ENCODE data around the gene MRPL22.
"Not testable (repeated sequence)": the region's sequence is repeated elsewhere in the genome, so short reads cannot be mapped to it uniquely, and the experiment has no call there.

The MRPL22 gene

DNA sequence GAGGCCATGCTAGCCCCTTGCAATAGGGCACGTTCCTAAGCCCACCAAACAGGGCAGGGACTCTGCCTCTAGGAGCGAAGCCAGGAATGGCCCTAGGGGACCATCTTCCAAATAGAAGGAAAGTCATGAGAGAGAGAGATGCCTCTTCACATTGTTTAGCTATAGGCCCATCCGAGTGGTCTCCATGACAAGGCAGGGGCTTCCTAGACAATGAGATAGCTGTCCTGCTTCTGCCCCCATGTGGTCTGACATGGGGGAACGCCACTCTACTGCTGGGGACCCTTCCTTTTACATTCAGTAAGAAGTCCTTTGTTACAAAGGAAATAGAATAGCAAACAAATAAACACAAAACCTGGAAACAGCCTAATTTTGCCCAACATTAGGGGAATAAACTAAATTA lies 54.8 kb downstream of the MRPL22 start:
- DNase-seq (ENCODE audit: low spot score): peak; percentile 46

DNA sequence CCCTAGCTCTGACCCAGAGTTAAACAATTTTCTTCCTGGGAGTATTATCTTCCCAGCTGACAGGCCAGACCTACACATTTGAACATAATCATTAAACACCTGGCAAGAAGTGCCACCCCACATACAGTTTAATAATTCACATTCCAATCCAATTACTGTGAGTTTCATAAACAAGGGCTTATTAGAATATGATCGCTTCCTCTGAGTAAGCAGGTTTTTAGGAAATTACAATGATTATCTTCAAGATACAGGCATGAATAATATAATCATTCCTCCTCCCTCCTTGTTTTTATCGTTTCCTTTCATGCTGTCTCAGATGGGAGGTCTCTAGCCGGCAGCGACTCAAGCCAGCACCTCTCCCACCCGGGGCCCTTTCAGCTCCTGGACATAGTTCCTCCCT lies 56.9 kb downstream of the MRPL22 start:
- DNase-seq (ENCODE audit: low spot score): no peak

DNA sequence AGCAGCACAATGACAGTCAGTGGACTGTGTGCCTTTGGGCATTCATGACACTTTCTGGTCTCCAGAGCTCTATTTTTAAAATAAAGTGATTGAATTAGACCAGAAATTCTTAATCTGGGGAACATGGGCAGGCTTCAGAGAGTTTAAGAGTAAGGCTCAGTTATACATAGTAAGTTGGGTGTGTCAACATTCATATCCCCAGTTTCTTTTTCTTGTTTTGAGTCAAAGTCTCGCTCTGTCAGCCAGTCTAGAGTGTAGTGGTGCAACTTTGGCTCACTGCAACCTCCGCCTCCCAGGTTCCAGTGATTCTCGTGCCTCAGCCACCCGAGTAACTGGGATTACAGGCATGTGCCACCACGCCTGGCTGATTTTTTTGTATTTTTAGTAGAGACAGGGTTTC lies 59.0 kb downstream of the MRPL22 start:
- DNase-seq (ENCODE audit: low spot score): no peak

DNA sequence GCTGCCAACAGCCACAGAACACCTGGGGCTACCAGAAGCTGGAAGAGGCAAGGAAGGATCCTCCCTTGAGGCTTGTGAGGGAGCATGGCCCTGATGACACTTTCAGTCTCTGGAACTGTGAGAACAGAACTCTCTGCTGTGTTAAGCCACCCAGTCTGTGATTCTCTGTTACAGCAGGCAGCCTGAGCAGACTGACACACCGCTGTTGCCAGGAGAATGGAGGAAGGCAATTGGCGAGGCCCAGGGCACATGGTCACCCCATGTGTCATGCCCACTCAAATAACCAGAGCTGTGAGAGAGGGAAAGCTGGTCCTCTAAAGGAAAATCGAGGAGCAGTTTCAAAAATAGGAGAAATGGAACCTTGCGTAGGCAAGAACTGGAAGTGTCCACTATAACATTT lies 60.6 kb downstream of the MRPL22 start:
- no peak for DNase-seq (ENCODE audit: low spot score)

DNA sequence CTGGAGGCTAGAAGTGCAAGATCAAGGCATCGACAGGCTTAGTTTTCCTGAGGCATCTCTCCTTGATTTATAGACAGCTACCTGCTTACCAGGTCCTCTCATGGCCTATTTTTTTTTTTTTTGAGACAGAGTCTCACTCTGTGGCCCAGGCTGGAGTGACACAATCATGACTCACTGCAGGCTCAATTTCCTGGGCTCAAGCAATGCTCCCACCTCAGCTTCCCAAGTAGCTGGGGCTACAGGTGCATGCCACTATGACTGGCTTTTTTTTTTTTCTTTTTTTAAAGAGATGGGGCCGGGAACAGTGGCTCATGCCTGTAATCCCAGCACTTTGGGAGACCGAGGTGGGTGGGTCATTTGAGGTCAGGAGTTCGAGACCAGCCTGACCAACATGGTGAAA lies 61.8 kb downstream of the MRPL22 start:
- DNase-seq (ENCODE audit: low spot score): not testable (repeated sequence)

DNA sequence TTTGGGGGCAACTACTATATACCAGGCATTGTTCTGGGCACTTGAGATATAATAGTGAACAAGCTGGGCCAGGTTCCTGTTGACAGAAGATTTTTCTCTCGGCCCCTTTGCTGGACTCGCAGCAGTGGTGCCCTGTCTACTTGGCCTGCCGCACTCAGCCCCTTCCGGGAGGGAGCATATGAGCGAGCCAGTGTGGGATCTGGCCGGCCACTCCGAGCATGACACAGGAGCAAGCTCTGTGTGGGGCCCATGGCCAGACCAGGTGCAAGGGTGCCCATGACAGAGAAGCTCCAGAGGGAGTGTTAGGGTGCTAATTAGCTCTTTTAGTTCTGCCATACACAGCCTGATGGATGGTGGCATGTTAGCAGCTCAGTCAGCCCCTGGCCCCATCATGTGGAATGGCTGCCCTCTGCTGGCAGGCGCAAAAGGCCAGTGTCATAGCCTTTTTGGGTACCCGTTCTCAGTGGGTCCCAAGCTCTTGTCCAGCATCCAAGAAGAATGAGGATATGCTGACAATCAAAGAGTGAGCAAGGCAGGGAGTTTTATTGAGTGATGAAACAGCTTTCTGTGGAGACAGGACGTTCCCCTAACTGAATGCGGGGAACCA lies 63.4 kb downstream of the MRPL22 start:
- DNase-seq (ENCODE audit: low spot score): no peak

DNA sequence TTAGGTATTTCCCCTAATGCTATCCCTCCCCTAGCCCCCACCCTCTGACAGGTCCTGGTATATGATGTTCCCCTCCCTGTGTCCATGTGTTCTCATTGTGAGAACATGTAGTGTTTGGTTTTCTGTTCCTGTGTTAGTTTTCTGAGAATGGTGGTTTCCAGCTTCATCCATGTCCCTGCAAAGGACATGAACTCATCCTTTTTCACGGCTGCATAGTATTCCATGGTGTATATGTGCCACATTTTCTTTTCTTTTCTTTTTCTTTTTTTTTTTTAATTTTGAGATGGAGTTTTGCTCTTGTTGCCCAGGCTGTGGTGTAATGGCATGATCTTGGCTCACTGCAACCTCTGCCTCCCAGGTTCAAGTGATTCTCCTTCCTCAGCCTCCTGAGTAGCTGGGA lies 65.4 kb downstream of the MRPL22 start:
- DNase-seq (ENCODE audit: low spot score): not testable (repeated sequence)

DNA sequence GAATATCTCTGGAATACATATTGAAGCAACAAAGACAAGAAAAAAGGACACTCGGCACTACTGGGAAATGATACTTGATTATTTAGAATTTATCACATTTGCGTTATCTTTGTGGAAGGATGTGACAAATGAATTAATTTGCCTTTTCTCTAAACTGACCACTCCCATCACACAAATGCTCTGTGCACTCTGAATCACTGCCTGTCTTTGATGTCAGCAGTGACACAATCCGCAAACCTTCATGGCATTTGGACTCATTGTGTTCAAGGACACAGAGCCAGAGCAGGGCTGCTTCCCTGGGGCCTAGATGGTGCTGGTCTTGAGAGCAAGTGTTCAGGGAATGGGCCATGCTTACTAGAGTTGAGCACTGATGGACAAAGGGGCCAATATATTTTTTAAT lies 67.8 kb downstream of the MRPL22 start:
- no peak for DNase-seq (ENCODE audit: low spot score)

DNA sequence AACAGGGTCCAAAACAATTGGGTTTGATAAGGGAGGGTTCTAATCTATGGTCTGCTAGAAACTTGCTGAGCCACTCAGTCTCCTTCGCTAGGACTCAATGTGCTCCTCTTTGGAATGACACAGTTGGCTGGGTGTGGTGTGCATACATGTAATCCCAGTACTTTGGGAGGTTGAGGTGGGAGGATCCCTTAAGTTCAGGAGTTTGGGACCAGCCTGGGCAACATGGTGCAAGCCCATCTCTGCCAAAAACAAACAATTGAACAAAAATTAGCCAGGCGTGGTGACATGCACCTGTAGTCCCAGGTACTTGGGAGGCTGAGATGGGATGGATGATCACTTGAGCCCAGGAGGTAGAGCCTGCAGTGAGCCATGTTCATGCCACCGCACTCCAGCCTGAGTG lies 70.0 kb downstream of the MRPL22 start:
- no peak for DNase-seq (ENCODE audit: low spot score)

DNA sequence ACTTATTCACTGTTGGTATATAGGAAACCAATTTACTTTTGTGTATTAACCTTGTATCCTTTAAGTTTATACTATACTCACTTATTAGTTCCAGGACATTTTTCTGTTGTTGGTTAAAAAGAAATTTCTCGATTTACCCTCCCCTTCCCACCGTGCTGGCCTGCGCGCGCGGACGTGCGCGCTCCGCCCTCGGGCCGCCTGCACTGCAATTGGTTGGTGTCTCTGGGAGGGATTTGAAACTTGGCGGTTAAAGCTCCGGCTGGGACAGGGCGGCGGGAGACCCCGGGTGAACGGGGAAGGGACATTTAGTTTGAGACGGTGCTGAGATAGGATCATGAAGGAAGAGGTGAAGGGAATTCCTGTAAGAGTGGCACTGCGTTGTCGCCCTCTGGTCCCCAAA lies 72.7 kb downstream of the MRPL22 start, which contains the start of gene KIF4B:
TSS of gene KIF4B (plus strand) at position 230 of the 400 bp plus-strand sequence. CDS start at position 335, 105 bp downstream.
- DNase-seq (ENCODE audit: low spot score): no peak

DNA sequence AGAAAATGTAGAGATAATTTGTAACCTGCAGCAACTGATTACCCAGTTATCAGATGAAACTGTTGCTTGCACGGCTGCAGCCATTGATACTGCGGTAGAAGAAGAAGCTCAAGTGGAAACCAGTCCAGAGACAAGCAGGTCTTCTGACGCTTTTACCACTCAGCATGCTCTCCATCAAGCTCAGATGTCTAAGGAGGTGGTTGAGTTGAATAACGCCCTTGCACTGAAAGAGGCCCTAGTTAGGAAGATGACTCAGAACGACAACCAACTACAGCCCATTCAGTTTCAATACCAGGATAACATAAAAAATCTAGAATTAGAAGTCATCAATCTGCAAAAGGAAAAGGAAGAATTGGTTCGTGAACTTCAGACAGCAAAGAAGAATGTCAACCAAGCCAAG lies 74.4 kb downstream of the MRPL22 start:
- no peak for DNase-seq (ENCODE audit: low spot score)

DNA sequence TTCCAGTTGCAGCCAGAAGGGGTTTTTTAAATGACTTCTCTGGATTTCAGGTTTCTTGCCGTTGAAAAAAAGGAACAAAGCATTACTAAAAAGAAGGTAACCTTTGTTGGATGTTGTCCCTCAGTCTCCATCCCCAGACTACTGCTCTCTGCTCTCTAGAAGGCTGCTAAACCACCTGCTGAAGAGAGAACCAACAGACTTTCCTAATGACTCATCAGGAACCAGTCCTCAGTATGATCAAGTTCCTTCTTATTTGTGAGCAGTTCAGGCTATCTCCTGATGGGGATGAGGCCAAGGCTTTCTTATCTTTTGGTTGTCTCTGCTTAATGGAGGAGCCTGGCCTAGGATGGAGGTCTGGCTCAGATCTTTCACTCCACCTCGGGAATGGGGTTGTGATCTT lies 76.7 kb downstream of the MRPL22 start:
- no peak for DNase-seq (ENCODE audit: low spot score)

Measured in iPS-NIHi11 (cell line).